Measurements from ENCODE around the gene CFAP52.

DNA sequence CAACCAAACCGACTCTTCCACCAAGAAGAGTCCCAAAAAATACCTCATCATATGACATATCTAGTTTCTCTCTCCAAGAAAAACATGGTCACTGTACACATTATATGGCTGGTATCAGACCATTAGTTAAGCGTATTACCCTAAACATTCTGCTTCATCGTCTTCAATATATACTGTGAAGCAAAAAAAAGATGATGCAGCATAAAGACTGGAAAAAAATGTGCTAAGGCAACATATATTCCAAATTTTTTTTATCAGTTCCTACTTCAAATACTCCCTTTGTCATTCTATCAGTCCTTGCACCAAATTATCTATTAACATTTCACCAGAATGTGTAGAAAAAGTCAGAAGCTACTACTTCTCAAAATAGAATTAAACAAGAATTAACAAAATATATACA lies 43.7 kb upstream of the CFAP52 start:
- no peak for TF ChIP-seq JUND (IDR thresholded peaks at IDR 0.05; ENCODE audit: low read length)
- TF ChIP-seq, protein P1, sequence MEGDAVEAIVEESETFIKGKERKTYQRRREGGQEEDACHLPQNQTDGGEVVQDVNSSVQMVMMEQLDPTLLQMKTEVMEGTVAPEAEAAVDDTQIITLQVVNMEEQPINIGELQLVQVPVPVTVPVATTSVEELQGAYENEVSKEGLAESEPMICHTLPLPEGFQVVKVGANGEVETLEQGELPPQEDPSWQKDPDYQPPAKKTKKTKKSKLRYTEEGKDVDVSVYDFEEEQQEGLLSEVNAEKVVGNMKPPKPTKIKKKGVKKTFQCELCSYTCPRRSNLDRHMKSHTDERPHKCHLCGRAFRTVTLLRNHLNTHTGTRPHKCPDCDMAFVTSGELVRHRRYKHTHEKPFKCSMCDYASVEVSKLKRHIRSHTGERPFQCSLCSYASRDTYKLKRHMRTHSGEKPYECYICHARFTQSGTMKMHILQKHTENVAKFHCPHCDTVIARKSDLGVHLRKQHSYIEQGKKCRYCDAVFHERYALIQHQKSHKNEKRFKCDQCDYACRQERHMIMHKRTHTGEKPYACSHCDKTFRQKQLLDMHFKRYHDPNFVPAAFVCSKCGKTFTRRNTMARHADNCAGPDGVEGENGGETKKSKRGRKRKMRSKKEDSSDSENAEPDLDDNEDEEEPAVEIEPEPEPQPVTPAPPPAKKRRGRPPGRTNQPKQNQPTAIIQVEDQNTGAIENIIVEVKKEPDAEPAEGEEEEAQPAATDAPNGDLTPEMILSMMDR (IDR thresholded peaks at IDR 0.05; ENCODE audit: control extremely low read depth in 1 of 3, insufficient read depth in 1 of 3, low read depth in 1 of 3, low read length in 3 of 3), result no peak
- TF ChIP-seq EP300 (IDR thresholded peaks at IDR 0.05; ENCODE audit: borderline replicate concordance in 1 of 2, low read depth in 2 of 2, low read length in 2 of 2), result no peak
- no peak for TF ChIP-seq EZH2 (IDR thresholded peaks at IDR 0.05; ENCODE audit: low read depth, low read length, severe bottlenecking)
- no peak for TF ChIP-seq POLR2A (IDR thresholded peaks at IDR 0.05; ENCODE audit: control extremely low read depth in 1 of 2, low read depth in 2 of 2, low read length in 2 of 2)
- TF ChIP-seq POLR2AphosphoS5 (IDR thresholded peaks at IDR 0.05; ENCODE audit: low read depth, low read length), result no peak
- no peak for TF ChIP-seq JUN (IDR thresholded peaks at IDR 0.05; ENCODE audit: low read depth, low read length)

All from H1 (cell line).